Subcutaneous adipose tissue (tissue), 4 donors: ENCODE data around the gene RAB12. TPM values are rescaled to one million over a fixed set of nuclear protein-coding genes. Genes with fewer than 3 reads are reported as not detected.

Source experiments
- CTCF ChIP-seq: fragments of 450-650 bp; IDR thresholded peaks from one replicate; pipeline ENCODE4 v1.5.1; 2016; ENCODE audit warnings: low read depth, mild to moderate bottlenecking, control low read depth, antibody characterized with exemption, moderate library complexity
- total RNA-seq, 4 donors: library from RNA; depleted of rRNA; stranded (reverse); fragments of >200 nt; gene quantifications; one replicate each; pipeline ENCODE4 v1.1.0, GENCODE V29; 2016

RAB12 gene
- total RNA-seq, 4 donors from 2014 or later: 46.7 to 81.0 (median 58.5) TPM

GRCh38 chr18:8605974-8606373 is 3.3 kb upstream of the RAB12 start:
- TF ChIP-seq CTCF: no peak

DNA sequence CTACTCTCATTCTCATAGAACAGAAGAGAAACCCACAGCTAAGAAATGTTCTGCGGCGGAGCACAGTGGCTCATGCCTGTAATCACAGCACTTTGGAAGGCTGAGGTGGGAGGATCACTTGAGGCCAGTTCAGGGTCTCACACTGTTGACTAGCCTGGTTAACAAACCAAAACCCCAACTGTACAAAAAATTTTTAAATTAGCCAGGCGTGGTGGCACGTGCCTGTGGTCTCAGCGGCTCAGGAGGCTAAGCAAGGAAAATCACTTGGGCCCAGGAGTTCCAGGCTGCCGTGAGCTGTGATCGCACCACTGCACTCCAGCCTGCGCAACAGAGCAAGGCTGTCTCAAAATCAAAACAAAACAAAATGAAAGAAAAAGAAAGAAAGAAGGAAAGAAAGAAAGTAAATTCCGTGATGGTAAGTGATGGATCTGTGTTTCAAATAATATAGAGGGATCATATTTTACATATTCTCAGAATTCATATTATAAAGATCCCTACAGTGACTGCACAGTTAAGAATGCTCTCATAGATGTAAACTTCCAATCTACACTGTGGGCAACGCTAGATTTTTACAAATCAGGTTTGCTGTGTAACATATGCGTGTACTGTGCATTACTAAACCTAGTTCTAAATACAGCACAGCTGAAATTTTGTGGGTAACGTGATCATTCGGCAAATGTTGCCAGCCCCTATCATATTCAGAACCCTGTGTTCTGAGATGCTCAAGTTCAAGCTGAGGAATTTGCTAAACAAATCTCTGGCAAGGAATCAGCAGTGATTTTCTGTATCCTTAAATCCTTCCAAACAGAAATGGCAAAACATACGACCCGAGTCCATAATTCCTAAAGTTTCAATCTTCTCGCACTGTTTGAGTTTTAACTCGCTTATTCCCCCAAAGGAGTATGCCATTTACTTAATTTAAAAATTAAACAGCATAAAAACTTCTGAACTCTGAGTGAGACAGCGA is 1.2 kb upstream of the RAB12 start:
- TF ChIP-seq CTCF: no peak

GRCh38 chr18:8609659-8610458 is 622 bp downstream of the RAB12 start:
- no peak for TF ChIP-seq CTCF

- no peak for TF ChIP-seq CTCF
Measured at GRCh38 chr18:8610459-8610851, 1.2 kb downstream of the RAB12 start.

DNA sequence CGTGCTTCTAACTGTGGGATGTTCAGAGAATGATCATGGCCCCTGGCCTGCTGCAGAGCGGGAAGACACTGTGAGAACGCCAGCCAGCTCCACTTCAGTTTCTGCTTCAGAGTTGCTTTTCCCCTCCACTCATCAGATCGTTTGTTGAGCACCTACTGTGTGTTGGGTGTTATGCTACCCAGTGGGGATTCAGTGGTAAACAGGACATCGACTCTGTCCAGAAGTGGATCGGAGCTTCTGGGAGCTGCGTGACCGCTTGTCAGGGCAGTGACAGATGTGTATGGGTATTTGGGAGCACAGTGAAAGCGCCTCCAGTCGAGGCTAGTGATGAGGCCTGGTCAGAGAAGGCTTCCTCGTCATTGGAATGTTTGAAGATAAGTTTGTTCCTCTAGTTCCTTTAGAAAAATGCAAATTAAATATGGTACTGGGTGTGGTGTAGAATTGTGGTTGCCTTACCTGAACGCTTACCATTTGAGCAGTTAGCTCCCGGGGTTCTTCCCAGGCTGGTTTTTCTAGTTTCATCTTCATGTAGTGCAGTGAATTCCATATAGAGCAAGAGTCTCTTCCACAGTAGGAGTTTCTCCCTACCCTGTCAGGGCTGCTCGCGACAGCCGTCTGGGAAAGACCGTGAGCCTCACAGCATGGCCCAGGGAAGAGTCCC is 2.8 kb downstream of the RAB12 start:
- no peak for TF ChIP-seq CTCF

GRCh38 chr18:8614875-8615274 is 5.6 kb downstream of the RAB12 start:
- no peak for TF ChIP-seq CTCF
